NCI-H446 treated with DMSO at 0.1 percent for 48 hours (cell line): ENCODE results near the gene RAD51B.

Experiments
- DNase-seq: peaks from one replicate; lab custom pipeline; 2025; lab: John Stamatoyannopoulos, UW

RAD51B gene

DNA sequence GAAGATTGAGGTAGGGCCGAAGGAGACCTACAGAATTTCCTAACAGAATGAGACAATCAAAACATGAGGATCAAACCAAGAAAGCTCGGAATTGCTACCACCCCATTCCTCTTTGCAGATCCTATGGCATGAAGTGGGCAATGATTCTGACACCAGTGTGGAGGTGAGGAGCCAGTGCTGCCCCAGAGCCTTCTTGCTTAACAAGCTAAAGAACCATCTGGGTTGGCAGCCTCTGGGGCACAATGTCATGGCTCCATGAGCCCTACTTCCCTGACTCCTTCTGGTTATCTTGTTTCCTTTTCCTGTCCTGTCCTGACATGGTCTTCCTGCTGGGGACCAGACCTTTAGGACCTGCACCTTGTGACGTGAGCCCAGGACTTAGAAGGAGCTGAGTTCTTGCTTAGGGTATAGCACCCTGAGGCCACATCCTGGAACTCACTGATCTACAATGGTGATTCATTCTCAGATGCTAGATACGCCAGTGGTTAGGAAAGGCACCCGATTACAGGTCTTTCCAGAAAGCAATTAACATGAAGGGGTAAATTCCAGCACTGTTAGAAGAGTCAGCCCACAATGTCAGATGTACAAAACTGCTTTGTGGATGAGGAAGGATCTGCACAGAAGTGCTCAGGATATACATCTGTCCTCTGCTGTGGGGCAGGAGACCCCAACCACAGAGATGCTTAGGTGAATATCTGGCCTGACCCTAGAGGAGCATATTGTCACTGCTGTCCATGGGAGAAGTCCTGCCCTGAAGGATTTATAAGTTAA lies 649.0 kb downstream of the RAD51B start:
- no peak for DNase-seq

DNA sequence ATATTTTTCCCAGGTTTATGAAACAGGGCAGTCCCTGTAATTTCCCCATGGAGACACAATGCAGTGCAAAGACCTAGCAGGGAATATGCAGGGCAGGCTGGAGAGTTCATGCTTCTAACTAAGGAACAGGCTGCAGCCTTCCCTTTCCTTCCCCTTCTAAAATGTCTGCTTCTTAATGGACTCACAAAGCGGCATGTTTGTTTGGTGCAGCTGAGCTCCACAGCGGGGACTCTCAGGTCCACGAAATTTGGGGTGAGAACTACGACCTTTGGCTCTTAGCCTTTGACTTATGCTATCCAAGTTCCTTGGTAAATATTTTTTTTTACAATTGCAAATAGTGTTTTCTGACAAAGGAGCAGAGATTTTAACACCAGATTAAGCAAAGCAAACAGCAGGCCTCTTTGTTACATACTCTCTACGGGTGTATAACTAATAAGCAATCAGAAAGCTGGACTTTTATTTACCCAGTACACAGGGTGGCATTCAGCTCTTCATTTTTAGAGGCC lies 649.7 kb downstream of the RAD51B start:
- no peak for DNase-seq

DNA sequence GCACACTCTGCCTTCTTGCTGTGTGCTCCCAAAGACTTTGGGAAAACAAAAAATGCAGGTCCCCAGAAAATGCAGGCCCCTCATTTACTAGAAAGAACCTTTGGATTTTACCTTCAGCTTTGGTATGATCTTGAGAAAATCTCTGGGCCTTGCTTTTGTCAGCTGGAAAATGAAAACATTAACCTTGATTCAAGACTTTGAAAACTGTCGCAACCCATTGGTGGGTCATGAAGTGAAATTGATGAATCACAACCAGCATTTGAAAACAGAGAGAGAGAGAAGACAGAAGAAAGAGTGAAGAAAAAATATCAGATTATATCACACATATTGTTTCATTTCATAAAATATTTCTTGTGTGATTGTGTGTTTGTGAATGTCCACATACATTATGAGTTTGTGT lies 650.8 kb downstream of the RAD51B start:
- DNase-seq, result no peak

DNA sequence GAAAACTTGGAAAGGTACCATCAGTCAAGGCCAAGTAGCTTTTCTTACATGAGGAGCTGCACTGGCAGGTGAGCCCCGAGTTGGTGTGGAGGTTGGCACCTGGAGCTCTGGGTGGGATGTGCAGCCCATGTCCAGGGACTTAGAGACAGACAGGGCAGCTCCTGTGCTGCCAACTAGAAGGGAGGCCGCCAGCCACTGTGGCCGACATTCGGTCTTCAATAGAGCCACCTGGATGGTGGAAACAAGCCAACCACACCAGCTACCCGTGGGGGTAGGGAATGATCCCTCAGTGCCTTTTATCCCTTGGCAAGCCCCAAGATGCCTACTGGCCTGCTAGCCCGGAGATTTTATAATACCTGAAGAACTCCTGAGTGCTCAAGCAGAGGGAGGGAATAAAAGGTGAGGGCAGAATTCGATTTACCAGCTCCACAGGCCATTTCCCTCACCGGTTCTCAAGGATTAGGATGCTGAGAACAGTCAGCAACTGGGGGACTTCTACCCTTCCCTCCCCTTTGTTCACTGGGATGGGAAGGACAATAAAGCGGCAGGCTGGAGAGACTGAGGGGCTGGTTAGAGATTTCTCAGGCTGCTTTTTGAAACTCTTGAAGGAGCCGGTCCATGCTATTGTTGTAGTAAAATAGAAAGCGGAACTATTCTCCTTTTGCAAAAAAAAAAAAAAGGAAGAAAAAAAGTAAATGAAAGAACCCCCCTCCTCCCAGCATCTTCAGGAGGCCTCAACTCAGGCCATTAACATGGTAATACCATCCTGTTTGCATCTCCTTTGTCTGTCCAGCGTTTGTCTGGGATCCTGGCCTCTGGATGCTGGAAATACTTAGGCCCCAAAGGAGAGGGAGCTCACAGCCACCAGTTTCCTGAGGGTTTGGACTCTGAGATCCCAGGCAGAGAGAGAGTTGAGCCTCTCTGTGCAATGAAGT lies 651.7 kb downstream of the RAD51B start:
- DNase-seq, result no peak

DNA sequence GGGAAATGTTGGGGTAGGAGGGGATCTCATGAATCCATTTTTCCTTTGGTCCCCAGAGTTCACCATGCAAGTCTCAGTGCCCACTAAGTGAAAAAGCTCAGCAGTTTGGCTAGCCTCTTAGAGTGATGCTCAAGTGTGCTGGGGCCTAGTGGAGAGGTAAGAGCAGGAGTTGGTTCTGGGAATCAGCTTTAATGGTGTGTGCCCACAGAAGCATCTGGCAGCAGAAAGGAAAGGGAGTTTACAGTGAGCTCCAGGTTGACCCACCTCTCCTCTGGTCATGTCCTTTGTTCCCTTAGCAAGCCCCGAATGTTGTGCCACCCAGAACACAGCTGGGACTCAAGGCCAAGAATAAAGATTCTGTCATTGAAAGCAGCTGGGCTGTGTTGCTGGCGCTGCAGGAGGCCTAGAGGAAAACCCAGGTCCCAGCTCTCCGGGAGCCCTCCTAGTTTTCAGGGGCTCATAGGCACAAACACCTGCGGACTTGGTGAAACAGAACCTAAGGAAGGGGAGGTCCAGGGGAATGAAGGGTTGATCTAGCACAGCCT lies 652.5 kb downstream of the RAD51B start:
- no peak for DNase-seq

DNA sequence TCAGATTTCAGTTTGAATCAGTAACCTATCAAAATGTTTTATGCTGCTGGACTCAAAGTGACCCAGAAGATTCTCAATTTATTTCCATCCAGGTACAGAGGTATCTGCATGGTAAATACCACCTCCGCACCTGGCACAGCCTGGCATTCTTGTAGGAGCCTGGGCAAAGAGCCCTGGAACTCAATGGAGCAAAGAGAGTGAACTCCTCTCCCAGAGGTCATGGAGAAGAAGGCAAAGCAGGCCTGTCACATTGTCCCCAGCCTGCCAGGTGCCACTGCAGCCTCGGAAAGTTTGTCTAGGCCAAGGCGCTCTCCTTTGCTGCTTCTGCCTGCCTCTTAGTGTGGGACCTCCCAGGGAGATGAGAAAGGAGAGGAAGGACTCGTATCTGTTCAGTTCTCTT lies 653.5 kb downstream of the RAD51B start:
- DNase-seq, result no peak

DNA sequence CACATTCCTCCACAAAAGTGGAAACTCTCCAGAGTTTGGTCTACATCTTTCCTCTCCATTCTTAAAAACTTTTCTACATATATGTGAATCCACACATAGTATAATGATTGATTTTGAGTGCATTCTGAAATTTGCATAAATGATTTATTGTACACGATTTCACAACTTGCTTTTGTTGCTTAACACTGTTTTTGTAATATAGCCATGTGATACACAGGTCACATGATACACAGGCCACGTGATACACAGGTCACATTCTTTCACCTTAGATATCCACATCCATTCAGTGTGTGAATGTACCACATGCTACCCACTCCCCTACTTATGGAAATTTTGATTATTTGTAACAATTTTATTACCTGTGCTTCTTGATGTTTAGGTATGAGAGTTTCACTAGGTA lies 654.2 kb downstream of the RAD51B start:
- no peak for DNase-seq

DNA sequence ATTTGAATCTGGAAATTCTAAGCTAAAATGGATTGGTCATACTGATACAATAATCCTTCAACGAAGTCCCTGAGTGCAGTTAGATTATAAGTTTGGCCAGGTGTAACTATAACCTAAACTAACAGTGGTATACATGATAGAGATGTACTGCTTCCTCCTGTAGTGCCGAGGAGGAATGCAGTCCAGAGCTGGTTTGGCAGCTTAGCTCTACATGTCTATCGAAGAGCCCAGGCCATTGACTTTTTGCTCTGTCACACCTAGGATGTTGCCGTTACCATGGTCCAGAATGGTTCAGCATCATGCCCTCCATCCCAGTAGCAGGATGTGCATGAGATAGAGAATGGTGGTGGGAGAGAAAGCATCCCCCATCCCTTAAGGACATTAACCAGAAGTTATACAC lies 655.2 kb downstream of the RAD51B start:
- DNase-seq, result no peak

DNA sequence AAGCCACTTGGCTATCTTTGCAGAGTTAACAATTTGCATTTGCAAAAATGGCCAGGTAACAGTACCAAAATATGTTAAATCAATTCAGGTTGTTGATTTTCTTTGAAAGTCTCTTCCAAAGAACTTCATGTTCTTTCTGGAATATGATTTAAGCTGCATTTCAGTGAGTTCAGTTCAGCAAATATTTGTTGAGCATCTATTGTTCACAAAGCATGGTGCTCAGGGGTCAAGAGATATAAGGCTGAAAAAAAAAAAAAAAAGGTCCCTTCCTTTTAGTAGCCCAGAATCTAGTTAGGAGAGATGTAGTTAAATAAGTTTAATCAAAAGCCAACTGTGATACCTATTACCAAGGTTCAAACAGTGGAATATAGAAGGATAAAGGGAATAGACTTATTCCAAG lies 656.2 kb downstream of the RAD51B start:
- DNase-seq, result no peak

DNA sequence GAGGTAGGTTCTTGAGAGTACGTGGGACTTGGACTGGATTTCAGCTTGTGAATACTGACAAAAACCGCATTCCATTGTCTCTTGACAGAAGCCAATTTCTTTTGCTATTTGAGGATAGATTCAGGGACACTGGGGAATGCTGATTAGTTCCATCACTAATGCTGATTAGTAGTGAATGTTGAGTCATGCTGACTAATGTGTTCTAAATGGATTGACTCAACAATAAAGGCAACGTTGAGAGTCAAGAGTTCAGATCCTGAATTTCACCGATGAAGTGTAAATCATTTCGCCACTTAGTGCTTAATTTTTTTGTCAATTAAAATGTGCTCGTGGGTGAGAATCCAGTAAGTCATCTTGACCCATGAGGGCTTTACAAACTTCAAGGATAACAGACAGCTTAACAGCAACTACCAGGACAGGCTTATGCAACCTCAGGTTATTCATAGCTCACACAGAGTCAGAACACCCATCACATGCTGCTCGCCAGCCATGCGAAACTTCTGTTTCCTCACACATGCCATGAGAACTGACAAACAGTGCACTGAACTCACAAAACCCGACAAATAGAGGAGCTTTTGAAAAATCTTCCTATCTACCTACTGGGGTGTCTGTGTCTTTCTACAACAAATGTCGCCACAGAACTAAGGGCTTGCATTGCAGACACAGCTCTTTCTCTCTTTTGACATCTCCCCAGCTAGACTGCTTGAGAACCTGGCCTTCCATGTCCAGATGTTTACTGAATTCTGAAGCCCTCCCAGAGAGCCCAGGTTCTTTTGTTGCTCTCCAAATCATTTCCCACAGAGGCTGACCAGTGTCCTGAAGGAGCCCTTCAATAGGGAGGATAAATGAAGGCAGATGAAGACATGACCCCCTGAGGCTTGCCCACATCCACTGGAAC lies 656.9 kb downstream of the RAD51B start:
- no peak for DNase-seq

DNA sequence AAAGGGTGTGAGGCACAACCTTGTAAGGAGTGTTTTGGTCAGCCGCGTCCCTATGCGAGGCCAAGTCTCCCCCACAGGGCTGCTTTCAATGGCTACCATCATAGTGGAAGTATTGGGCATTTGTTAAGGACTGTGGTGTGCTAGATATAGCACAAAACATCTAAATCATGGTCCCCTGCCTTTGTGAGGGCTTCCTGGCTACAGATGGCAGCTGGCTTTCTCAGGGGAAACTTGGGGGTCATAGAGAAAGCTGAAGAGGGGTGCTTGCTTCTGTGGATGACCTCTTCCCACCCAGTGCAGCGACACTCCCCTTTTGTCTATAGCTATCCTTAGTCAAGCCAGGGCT lies 657.5 kb downstream of the RAD51B start:
- DNase-seq, result no peak

DNA sequence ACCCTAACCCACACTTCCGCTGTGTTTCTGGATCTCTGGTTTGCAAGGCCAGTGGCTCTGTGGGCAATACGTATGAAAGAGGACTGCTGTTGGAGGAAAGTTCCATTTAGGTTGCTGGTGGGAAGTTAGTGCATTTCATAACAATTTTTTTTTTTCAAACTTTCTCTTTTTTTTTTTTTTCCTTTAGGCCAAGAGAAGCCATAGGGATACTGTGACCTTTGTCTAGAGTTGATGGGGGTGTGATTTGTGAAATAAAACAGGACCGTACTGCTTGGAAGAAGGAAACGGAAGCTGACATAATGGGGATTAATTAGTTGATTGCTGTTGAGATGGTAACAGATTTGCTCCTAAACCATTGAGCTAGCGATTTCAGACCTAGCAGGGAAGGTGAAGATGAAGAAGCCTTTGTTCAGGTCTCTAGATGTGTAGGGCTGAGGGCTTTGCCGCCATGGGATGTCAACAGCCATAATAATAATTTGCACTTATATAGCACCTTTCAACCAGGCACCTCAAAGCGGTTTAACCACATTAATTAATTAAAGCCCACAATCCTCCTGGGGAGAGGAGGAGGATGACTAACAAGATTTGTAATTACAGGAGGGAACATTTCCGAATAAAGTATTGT lies 658.0 kb downstream of the RAD51B start:
- no peak for DNase-seq

DNA sequence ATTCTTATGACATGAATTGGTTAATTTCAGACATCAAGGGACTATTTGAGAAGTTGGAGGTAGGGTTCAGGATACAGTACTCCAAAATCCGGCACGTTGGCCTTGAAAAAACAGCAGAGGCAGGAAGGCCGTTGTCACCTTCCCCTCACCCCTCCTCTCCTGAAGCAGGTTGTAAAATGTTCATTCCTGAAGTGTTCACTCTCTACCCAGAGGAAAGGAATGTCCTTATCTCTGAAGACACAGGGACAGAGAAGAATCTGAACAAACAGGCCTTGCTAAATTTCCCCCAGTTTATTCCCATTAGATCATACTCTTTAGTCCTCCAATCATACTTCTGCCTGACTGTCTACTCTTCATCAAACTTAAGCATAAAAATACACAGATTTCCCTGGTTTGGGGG lies 659.7 kb downstream of the RAD51B start:
- DNase-seq, result no peak

DNA sequence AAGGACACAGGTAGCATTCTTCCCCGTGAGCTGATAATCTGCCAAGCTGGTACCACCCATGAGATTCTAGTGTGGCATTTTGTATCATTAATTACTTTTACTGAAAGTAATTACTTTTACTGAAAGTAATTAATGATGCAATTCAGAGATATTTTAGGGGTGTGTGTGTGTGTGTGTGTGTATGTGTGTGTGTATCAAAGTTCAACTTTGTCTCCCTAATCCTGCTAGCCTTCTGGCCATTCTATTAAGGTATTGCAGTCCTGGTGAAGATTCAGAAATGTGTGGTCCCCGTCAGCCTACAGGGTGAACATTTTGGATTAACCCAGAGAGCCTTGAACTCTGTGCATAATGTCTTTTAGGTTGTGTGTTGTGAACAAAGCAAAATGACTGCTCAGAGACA lies 662.4 kb downstream of the RAD51B start:
- no peak for DNase-seq

DNA sequence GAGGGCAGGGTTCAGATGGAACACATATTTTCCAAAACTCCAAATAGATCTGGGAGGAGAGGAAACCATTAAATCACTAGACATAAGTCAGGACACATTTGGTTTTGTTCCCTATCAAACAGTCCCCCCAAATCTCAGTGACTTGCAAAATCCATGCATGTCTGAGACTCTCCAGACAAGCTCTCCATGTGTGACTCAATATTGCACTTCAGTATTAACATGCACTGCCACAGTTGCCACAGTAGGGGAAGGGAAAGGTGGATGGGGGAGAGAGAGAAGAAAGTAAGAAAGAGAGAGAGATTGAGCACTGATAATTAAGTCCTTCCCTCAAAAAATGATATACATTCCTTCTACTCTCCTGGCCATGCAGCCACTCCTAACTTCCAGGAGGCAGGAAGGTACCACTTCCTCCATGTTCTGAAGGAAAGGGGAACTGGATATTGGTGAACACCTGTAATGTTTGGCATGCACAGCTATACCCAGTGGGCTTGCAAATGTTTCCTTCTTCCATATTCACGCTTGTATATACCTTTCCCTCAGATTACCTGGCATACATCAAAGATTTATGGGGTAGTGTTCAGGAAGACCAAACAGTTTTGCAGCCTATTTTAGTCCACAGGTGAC lies 663.3 kb downstream of the RAD51B start:
- DNase-seq, result no peak

DNA sequence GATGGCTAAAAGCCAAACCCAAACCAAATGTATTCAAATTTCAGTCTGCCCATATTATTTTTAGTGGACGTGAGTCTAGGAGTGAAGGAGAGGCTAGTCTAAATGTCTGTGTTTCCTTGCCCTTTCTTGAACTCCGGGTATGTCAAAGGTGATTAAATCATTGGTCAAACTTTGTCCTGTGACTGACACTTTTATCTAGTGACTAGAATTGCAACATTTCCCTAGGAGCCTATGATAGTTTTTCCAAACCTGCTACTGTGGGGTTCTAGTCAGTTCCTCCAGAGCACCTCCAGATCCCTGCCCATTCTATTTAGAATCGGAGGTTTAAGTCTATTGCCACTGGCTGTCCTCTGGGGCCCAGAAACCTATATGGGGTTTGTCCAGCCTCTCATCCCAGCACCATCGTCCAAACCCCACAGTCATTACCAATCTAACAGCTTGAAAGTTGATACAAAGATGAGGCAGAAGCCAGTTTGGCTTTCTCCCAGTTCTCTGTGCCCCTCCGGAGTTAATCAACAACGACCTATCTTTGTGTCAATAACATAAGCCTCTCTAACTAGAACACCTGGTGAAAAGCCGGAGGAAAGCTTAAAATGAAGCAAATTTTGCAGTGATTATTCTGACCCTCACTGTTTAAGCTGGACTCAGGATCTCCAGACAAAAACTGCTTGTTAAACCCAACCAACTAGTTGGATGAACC lies 666.6 kb downstream of the RAD51B start:
- no peak for DNase-seq

DNA sequence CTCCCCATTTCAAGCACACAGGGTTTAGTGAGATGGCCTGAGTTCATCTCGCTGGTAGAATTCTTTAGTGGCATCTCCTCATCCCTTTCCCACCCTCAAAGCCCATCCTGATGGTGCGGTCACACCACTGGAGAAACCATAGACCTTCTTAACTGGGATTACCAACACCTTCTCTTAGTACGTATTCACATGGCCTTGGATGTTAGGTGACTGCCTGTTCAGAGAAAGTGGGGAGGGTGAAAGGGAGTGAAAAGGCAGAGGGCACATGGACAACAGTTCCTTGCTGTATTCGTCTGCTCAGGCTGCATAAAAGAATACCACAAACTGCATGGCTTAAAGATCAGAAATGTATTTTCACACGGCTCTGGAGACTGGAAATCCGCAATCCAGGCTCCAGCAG lies 667.2 kb downstream of the RAD51B start:
- no peak for DNase-seq

DNA sequence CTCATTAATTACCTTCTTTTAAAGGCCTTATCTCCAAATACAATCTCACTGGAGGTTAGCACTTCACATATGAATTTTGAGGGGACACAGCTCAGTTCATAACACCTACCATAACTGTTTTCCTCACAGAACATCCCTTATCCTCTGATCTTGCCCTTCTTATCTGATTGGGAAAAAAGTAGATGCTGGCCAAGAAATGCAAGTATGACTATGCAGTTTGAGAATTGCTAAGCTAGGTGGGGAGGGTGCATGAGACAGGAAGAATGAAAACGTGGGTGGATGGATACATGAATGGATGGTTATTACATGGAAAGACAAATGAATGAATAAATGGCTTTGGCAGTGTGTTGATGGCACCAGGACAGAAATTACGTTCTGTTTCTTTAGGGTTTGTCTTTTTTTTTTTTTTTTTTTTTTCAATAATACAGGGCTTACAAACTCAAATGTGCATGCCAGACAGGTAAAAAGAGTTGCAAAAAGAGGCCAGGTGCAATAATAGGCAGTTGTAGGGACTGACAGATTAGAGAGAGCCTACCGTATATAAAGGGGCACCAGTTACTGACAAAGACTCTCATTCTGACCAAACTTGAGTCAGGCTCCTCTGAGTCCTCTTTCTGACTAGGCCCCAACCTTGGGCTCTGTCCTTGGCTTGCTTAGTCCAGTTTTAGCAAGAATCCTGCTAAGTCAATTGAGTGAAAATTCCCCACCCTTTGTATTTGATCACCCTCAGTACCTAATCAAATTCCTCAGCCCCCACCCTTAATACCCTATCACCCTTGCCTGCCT lies 668.4 kb downstream of the RAD51B start:
- no peak for DNase-seq

DNA sequence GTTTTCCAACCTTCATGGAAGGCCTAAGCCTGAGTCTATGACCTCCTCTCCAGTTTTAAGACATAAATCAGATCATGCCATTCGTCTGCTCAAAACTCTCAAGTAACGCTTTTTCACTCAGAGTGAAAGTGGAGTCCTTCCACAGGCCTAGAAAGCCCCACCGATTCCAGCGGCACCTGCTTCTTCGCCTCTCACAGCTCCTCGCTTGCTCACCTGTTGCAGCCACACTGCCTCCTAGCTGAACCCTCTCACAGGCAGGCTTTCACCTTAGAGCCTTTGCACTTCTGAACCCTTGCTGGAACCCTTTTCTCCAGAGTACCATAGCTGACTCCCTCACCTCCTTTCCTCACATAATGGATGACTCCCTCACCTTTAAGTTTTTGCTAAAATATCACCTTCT lies 672.2 kb downstream of the RAD51B start:
- no peak for DNase-seq
